AG09309 (cell line): ENCODE measurements around the gene KIF18A.
A peak's percentile ranks its signal among the peaks of the same experiment; 100 is the strongest.
"Not testable (repeated sequence)": the region's sequence is repeated elsewhere in the genome, so short reads cannot be mapped to it uniquely, and the experiment has no call there.

ENCODE experiments used
- DNase-seq: peaks from one replicate; pipeline ENCODE4 v3.0.0-alpha.2; 2010; ENCODE audit warnings: low read depth
- H3K4me3 ChIP-seq: 2 replicates; pipeline ENCODE4 v1.5.1; 2011; ENCODE audit warnings: mild to moderate bottlenecking, low read depth, low read length, moderate library complexity; ENCODE audit not compliant: control insufficient read depth
- CTCF ChIP-seq: IDR thresholded peaks from 2 replicates; pipeline ENCODE4 v1.5.1; 2011; ENCODE audit warnings: mild to moderate bottlenecking, low read depth, low read length, inconsistent platforms; ENCODE audit not compliant: insufficient read depth, control insufficient read depth; ENCODE audit errors: missing control alignments

KIF18A gene

GRCh38 chr11:28108958-28109357 is 1.0 kb upstream of the KIF18A start:
- no peak overlapping the region; the same call in 1 of the 2 replicates for H3K4me3 ChIP-seq
- TF ChIP-seq CTCF: no peak
- no peak for DNase-seq

- TF ChIP-seq CTCF: no peak
- peak overlapping the region; percentile 61 for H3K4me3 ChIP-seq
- no peak for DNase-seq
These were observed 686 bp downstream of the KIF18A start for GRCh38 chr11:28107191-28107749.

GRCh38 chr11:28106353-28107043 is 1.5 kb downstream of the KIF18A start:
- TF ChIP-seq CTCF: no peak
- no peak for DNase-seq
- peak overlapping the region; percentile 61 for H3K4me3 ChIP-seq

- no peak overlapping the region for H3K4me3 ChIP-seq
- no peak for TF ChIP-seq CTCF
- DNase-seq: no peak
These were observed 2.1 kb downstream of the KIF18A start for GRCh38 chr11:28105869-28106268.

- H3K4me3 ChIP-seq: no peak overlapping the region
- TF ChIP-seq CTCF: no peak
- DNase-seq: no peak
These were observed 3.0 kb downstream of the KIF18A start for GRCh38 chr11:28104984-28105383.

- no peak overlapping the region for H3K4me3 ChIP-seq
These were observed 3.5 kb downstream of the KIF18A start for GRCh38 chr11:28104425-28104824.

GRCh38 chr11:28102300-28102699 is 5.7 kb downstream of the KIF18A start:
- not testable (repeated sequence) for DNase-seq

More at GRCh38 chr11:28104425-28104824, 3.5 kb downstream of the KIF18A start:
- TF ChIP-seq CTCF: no peak
- DNase-seq: no peak

More at GRCh38 chr11:28102300-28102699, 5.7 kb downstream of the KIF18A start:
- H3K4me3 ChIP-seq: not testable (repeated sequence)
